K562 treated with DMSO at 1 percent for 4 hours (cell line): ENCODE data around the gene C20orf144. TPM values are rescaled to one million over a fixed set of nuclear protein-coding genes. Genes with fewer than 3 reads are reported as not detected.

Experiments
- total RNA-seq: library from RNA; unstranded; fragments of 300-600 nt; gene quantifications from 2 replicates; pipeline ENCODE4 v1.2.3, GENCODE V29; 2022; ENCODE audit not compliant: insufficient read depth

Gene C20orf144
- total RNA-seq, result not detected in 2 replicates

DNA sequence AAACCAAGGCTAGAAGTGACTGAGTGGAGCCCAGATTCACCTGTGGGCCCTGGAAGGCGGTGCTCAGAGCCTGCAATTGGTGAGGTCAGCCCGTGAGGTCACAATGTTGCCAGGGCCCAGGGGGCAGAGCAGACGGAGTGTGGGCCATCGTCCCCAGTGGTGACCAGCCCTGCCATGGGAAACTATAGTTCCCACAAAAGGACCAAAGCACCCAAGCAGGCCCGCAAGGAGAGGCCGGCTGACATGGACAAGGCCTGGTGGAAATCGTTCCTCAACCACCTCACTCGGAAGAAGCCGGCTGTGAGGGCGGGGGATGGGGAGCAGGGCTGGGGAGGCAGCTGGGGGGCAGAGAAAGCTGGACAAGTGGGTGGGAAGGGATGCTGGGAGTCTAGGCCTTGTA is at the start of gene C20orf144:
Gene C20orf144 (plus strand): TSS at position 156 of the 400 bp plus-strand sequence. CDS start 19 bp downstream, at position 175.

DNA sequence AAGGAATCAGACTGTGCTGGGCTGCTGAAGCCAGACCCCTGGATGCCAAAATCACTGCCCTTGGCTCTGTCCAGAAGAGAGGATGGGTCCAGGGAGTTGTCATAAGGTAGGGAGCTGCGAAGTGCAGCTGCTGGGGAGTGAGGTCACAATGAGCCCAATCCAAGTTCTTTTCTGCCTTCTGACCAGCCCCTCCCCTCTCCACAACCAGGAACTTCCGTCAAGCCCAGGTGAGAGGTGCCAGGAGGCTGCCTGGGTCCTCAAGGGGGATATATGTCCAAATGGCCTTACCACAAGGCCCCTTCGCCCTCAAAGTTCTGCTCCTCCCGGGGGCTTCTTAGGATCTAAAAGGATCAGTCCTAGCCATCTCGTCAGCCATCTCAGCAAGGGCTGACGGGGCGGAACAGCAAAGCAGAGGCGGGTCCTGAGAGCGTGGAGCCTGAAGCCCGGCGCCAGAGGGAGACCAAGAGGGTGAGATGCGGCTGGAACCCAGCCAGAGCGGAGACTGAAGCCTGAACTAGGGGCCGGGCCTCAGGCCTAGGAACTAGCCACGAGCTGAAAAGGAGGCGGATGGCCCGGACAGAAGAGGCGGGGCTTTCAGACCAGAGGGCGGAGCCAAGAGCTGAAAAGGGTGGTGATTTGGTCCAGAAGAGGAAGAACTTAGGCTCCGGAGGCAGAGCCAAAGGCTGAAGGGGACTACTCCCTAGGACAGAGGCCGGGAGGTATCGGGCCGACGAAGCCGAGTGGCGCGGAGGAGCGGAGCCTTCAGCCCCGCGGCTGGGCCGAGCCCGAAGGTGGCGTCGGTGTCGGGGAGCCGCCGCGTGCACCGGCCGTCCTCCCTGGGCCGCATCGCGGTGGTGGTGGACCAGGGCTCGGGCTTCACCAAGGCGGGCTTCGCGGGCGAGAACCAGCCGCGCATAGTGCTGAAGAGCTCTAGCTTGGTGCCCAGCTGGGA is 4.4 kb downstream of the C20orf144 start, which contains the start of gene ACTL10:
Gene ACTL10 (plus strand): TSS at position 651 of the 952 bp plus-strand sequence. CDS start 555 bp downstream, outside the sequence.

DNA sequence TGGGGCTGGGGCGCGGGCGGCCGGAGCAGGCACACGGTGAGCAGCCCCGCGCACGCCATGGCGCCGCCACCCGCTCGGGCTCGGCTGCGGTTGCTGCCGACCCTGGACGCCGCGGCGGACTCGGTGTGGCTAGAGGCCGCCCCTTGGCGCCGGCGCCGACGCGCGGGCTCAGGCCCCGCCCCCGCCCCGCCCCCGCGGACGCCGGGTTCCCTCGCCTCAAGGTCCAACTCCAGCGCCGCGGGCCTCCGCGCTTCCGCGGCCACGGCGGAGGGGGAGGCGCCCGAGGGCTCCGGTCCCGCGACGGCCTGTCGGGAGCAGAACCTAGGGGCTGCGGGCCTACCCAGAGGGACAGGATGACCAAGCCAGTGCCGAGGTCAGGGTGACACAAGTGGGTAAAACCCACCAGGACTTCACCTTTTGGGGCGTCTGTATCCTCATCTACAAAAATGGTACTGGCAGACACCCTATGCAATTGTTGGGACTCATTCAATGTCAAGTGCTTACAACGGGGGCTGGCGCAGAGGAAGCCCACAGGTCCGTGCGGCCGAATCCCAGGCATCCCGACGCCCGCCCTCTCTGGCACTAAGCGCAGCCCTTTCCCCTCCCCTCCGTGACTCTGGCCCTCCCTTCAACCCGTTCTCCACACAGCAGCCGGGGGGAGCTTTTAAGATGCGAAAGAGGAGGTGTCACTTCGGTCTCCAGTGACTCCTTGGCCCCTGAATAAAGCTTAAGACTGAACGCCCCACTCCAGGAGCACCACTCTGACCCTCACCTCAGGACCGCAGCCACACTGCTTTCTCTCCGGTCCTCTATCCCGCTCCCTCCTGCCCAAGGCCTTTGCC is 12.4 kb downstream of the C20orf144 start, which contains the start of gene NECAB3:
Gene NECAB3 (minus strand): TSS at position 135 of the 842 bp plus-strand sequence. CDS start 76 bp downstream, at position 59.

DNA sequence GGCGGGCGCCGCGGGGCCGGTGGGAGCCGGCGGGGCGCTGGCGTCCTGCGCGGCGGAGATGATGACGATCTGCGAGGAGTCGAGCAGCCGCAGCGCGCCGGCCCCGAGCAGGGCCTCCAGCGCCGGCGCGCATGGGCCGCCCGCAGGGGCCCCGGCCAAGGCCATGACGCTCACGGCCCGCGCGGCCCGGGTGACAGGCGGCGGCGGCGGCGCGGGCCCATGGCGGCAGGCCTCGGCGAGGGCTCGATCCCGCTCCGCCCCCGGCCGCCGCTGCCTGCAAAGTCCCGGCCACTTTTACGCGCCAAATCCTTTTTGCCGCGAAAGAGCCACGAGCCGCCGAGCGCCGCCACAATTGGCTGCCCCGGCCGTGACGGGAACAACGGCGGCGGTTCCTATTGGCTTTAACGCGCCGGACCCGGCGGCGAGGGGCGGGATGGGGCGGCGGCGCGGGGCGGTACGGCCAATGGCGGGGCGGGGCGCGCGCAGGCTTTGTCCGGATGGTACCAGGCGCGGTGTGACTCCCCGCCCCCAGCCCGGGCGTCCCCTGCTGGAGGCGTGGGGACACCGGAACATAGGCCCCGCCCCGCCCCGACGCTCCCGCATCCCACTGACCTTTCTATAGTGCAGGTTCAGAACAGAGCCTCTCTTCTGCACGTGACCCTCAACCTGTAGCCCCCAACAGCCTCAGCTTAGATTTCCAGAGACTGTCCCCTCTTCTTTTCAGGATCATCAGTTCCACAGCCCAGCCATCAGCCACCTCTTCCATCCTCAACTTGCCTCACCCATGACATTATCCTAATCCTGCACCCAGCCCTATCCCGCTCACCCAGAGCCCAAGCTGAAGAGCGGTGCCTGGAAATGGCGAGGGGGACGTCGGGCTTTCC is 24.2 kb downstream of the C20orf144 start, which contains the start of gene E2F1:
Gene E2F1 (minus strand): TSS at position 286 of the 884 bp plus-strand sequence. CDS start 121 bp downstream, at position 165.

Other genes with a start within 250 kb of the C20orf144 start
- 9.4 and 13.7 TPM in 2 replicates for gene SNTA1, start 218.6 kb upstream of the C20orf144 start, total RNA-seq
- 12.6 and 17.7 TPM in 2 replicates for gene CBFA2T2, start 172.2 kb upstream of the C20orf144 start, total RNA-seq
- not detected in 2 replicates for gene ACTL10, start 4.6 kb downstream of the C20orf144 start, total RNA-seq
- gene NECAB3, start 12.1 kb downstream of the C20orf144 start, total RNA-seq, result 44.9 and 45.2 TPM in 2 replicates
- gene E2F1, start 24.1 kb downstream of the C20orf144 start, total RNA-seq, result 38.2 and 50.8 TPM in 2 replicates
- 6.5 and 9.0 TPM in 2 replicates for gene PXMP4, start 58.0 kb downstream of the C20orf144 start, total RNA-seq
- gene ZNF341, start 69.7 kb downstream of the C20orf144 start, total RNA-seq, result 1.8 and 3.6 TPM in 2 replicates
- 84.5 and 86.3 TPM in 2 replicates for gene CHMP4B, start 149.0 kb downstream of the C20orf144 start, total RNA-seq